BE2C (cell line): Measurements from ENCODE around the gene TMEM129.

ENCODE experiments used
- DNase-seq: peaks from one replicate; pipeline ENCODE4 v3.0.0-alpha.2; 2020
- H3K27me3 ChIP-seq: fragments of 250-450 bp; sonication (Bioruptor Pico); 2 replicates; pipeline ENCODE4 v1.5.1; 2020; ENCODE audit warnings: mild to moderate bottlenecking
- H3K36me3 ChIP-seq: fragments of 250-450 bp; sonication (Bioruptor Pico); 2 replicates; pipeline ENCODE4 v1.5.1; 2020; ENCODE audit warnings: mild to moderate bottlenecking
- H3K4me1 ChIP-seq: fragments of 250-450 bp; sonication (Bioruptor Pico); 2 replicates; pipeline ENCODE4 v1.5.1; 2020
- H3K4me3 ChIP-seq: 2 replicates; pipeline ENCODE4 v1.5.1; 2011; ENCODE audit warnings: low read depth, low read length
- H3K9me3 ChIP-seq: fragments of 250-450 bp; sonication (Bioruptor Pico); 2 replicates; pipeline ENCODE4 v1.5.1; 2020
- TF ChIP-seq, protein P1 (sequence below): IDR thresholded peaks from 2 replicates; pipeline ENCODE4 v1.5.1; 2012; ENCODE audit warnings: mild to moderate bottlenecking, low read depth, low read length

The TMEM129 gene

DNA sequence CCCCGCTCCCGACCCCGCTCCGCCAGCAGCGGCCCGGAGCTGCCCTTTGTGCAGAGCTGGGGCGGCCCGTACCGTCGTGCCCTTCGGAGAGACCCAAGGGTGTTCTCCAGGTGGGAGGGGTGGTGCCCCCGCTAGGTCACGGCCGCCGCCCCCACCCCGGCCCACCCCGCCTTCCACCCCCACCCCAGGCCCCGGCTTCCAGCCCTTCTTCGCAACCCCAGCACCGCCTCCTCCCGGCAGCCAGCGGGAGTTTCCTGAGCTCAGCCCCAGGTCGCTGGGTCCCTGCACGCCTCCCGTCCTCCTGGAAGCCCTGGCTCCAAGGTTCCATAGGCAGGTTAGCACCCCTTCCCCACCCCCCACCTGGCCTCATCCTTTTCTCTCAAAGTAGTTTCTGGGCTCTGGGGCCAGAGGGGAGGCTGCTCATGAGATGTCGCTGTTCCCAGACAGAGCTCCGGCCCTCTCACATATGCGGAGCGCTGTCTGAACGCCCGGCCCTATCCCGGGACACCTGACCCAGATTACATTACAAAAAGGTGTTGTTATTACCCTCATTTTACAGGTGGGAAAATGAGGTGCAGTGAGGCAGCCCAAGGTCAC, 46.7 kb upstream of the TMEM129 start:
- H3K36me3 ChIP-seq: no peaks in the 10 kb centered on the region
- H3K9me3 ChIP-seq: no peaks in the 10 kb centered on the region
- no peaks in the 10 kb centered on the region for H3K27me3 ChIP-seq
- peak; percentile 71 for DNase-seq
- peak overlapping the region; percentile 36 for H3K4me3 ChIP-seq
- H3K4me1 ChIP-seq: peaks cover 7% of the 10 kb centered on the region
- TF ChIP-seq, protein P1, sequence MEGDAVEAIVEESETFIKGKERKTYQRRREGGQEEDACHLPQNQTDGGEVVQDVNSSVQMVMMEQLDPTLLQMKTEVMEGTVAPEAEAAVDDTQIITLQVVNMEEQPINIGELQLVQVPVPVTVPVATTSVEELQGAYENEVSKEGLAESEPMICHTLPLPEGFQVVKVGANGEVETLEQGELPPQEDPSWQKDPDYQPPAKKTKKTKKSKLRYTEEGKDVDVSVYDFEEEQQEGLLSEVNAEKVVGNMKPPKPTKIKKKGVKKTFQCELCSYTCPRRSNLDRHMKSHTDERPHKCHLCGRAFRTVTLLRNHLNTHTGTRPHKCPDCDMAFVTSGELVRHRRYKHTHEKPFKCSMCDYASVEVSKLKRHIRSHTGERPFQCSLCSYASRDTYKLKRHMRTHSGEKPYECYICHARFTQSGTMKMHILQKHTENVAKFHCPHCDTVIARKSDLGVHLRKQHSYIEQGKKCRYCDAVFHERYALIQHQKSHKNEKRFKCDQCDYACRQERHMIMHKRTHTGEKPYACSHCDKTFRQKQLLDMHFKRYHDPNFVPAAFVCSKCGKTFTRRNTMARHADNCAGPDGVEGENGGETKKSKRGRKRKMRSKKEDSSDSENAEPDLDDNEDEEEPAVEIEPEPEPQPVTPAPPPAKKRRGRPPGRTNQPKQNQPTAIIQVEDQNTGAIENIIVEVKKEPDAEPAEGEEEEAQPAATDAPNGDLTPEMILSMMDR: peak; percentile 36; the same call in 1 of the 2 replicates

DNA sequence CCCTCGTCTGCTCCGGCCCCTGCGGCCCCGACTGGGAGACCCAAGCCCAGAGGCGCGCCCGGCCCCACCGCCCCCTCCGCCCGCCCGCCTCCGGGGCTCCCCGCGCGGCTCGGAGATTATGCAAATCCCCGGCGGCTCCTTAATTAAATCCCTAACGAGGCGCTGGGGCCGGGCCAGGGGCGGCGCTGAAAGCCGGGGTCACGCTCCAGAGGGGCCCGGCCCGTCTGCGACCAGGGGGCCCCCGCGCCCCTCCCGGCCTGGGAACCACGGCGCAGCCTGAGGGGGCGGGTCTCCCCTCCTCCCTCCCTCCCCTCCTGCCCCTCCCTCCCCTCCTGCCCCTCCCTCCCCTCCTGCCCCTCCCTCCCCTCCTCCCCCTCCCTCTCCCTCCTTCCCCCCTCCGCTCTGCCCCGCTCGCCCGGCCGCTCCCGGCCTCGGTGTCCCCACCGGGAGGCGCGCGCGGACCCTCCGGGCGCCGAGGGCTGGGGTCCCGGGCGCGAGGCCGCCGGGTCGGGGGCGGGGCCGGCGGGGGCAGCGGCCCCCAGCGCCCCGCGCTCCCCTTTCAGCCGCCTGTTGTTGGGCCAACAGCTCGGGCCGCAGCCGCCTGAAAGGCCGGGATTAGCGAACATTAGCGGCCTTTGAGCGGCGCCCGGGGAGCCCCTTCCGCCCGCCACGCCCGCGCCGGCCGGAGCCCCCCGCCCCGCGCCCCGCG, 46.1 kb upstream of the TMEM129 start:
- Histone ChIP-seq H3K27me3 (no peaks in the 10 kb centered on the region), H3K9me3 (no peaks in the 10 kb centered on the region), H3K36me3 (no peaks in the 10 kb centered on the region), H3K4me1 (peaks cover under 1% of the 10 kb centered on the region; the same call in 1 of the 2 replicates), H3K4me3 (peak overlapping the region; percentile 36)
- no peak for DNase-seq
- TF ChIP-seq, protein P1: no peak

DNA sequence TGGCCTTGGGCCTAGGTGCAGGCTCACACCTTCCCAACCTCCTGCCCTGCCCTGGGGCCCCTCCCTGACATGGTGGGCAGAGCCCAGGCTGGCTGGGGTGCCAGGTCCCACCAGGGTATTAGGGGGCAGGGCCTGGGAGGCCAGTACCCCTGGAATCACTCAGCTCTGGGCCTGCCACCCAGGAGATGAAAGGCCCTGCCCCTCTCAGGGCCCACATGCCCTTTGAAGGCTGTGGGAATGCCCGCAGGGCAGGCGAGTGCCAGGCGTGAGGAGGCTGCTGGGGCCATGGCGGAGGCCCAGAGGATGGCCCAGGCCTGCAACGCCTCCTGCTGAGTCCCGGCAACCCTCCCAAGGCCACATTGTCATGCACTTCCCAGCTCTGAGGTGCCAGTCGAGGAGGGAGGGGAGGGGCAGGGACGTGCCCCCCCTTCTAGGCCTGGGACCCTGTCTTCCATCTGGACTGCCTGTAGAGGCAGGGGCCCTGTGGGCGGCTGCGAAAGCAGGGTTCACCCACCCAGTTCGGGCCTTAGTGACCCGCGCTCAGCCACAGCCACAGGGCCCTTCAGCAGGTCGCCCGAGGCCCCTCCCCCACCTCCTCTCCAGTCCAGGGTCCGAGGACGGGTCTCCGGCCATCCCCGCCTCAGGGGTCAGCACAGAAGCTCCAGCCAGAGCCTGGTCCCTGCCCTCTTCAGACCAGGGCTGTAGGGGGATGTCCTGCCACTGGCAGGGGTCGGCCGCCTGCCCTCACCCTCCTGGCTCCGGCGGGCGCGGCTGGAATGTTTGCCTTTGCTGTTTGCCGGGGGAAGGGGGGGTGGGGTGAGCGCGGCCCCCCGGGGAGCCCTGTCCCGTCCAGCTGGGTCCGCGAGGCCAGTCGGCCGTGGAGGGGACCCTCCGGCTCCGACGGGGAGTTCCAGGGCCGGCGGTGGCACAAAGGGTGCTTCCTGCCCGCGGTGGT, 45.3 kb upstream of the TMEM129 start:
- H3K9me3 ChIP-seq: no peaks in the 10 kb centered on the region
- no peak for DNase-seq
- H3K36me3 ChIP-seq: no peaks in the 10 kb centered on the region
- no peak overlapping the region for H3K4me3 ChIP-seq
- no peaks in the 10 kb centered on the region for H3K27me3 ChIP-seq
- TF ChIP-seq, protein P1: no peak
- H3K4me1 ChIP-seq: no peaks in the 10 kb centered on the region

DNA sequence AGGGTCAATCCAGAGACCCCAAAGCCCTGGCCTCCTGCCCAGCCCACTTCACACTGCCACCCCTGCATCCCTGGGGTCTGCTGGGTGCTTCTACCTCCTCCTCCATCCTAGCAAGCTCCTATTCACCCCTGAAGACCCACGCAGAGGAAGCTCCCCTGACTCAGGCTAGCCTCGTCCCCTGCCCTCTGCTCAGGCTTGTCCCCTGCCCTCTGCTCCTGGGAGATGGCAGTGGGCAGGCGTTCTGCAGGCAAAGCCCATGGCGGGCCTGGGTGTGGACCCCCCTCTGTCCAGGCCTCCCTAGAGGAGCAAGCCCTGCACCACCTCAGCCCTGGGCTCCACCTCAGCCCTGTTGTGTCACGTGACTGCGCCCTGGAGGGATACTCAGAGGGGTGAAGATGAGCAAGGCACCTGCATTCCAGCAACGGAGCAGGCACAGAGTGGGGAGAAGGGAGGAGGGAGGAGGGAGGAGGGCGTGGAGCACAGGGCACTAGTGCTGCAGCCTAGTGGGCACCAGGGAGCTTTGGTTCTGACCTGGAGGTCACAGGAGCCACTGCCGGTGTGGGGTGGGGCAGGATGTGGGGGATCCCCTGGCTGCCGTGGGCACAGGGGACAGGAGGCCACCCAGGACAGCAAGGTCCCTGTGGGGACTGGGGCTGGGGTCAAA, 44.4 kb upstream of the TMEM129 start:
- DNase-seq: no peak
- no peak overlapping the region for H3K4me3 ChIP-seq
- H3K36me3 ChIP-seq: no peaks in the 10 kb centered on the region
- no peaks in the 10 kb centered on the region for H3K4me1 ChIP-seq
- no peaks in the 10 kb centered on the region for H3K27me3 ChIP-seq
- TF ChIP-seq, protein P1: no peak
- H3K9me3 ChIP-seq: no peaks in the 10 kb centered on the region

GRCh38 chr4:1764670-1765069, 43.5 kb upstream of the TMEM129 start:
- Histone ChIP-seq H3K27me3 (no peaks in the 10 kb centered on the region), H3K36me3 (no peaks in the 10 kb centered on the region), H3K9me3 (no peaks in the 10 kb centered on the region), H3K4me3 (no peak overlapping the region), H3K4me1 (no peaks in the 10 kb centered on the region)
- TF ChIP-seq, protein P1: no peak
- DNase-seq: no peak
